ENCODE data around the gene STAP1. TPM values are rescaled to one million over a fixed set of nuclear protein-coding genes. Genes with fewer than 3 reads are reported as not detected.

The STAP1 gene
- polyA plus RNA-seq, 1 of the 3 experiments (the other 2 are of a cell fraction), result not detected

DNA sequence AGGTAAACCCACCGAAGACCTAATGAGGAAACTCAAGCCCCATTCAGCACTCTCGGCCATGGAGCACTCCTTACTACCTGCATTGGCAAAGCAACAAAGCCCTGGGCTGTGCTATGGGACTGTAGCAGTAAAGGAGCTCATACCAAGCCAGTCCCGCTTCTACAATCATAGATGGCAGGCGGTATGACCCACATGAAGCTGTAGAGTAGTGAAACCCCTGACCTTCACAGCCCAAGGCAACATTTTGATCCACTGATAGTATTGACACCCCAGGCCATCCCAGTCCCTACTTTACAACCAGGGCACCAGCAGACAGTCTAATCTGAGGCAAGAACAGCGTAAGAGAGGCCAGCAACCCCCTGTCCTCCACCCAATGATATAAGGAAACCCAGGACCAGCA is 38.4 kb upstream of the STAP1 start:
- Histone ChIP-seq H2AFZ (ENCODE audit: low read depth) (no peak overlapping the region), H3K27ac (ENCODE audit: low read depth in 2 of 2, low read length in 1 of 2) (no peak overlapping the region), H3K79me2 (ENCODE audit: insufficient read depth) (peaks cover 73% of the 10 kb centered on the region), H4K20me1 (ENCODE audit: insufficient read depth) (peaks cover 6% of the 10 kb centered on the region; the same call in 1 of the 2 replicates), H3K27me3 (ENCODE audit: insufficient read depth) (no peaks in the 10 kb centered on the region), H3K4me2 (no peak overlapping the region), H3K9me3 (no peaks in the 10 kb centered on the region; the same call in 1 of the 2 replicates), H3K9me2 (no peaks in the 10 kb centered on the region), H3F3A (replicated peaks; ENCODE audit: insufficient read depth) (no peaks in the 10 kb centered on the region), H3K4me3 (ENCODE audit: low read depth in 2 of 2, low read length in 1 of 2) (no peak overlapping the region), H3K9ac (no peak overlapping the region), H3K4me1 (ENCODE audit: control insufficient read depth in 1 of 2, insufficient read depth in 2 of 2, low read depth in 1 of 2, low read length in 1 of 2) (no peaks in the 10 kb centered on the region; a peak in 1 of 4 replicates), H3K36me3 (replicated peaks in 1 of 2; ENCODE audit: control insufficient read depth in 1 of 2, insufficient read depth in 2 of 2, low read length in 1 of 2) (peaks cover 20 to 52% of the 10 kb centered on the region in 2 experiments)
- CTCF ChIA-PET, result interaction anchor here (1.1 kb wide), 1 partner anchor 10 kb away, joined by 3 read pairs; no protein-coding TSS in a partner anchor
- no peak for DNase-seq
- 97% methylated on average over 3 of the region's 5 CpGs for WGBS (ENCODE audit: low lambda C conversion rate)
- POLR2A ChIA-PET, result no interaction called here
- TF ChIP-seq CHD2 (IDR thresholded peaks at IDR 0.05; ENCODE audit: low read length, partially characterized antibody) (no peak), GABPA (IDR thresholded peaks at IDR 0.05; ENCODE audit: low read depth) (no peak), SIN3A (IDR thresholded peaks at IDR 0.05; ENCODE audit: borderline replicate concordance, low read depth, low read length) (no peak), ELF1 (IDR thresholded peaks at IDR 0.05) (no peak), NFIC (IDR thresholded peaks at IDR 0.05; ENCODE audit: borderline replicate concordance) (no peak), TAF1 (IDR thresholded peaks at IDR 0.05; ENCODE audit: borderline replicate concordance, low read depth, low read length) (no peak), NRF1 (IDR thresholded peaks at IDR 0.05; ENCODE audit: low read depth, low read length) (no peak), RCOR1 (IDR thresholded peaks at IDR 0.05; ENCODE audit: low read length) (no peak), MXI1 (IDR thresholded peaks at IDR 0.05; ENCODE audit: low read depth, low read length) (no peak), GATA2 (CRISPR knock-in tag; IDR thresholded peaks at IDR 0.05) (no peak), SMC3 (IDR thresholded peaks at IDR 0.05; ENCODE audit: low read depth, low read length) (no peak), YY1 (IDR thresholded peaks at IDR 0.05; ENCODE audit: low read depth) (no peak), MEF2A (IDR thresholded peaks at IDR 0.05; ENCODE audit: borderline replicate concordance, low read depth) (no peak)
- TF ChIP-seq, protein P1, sequence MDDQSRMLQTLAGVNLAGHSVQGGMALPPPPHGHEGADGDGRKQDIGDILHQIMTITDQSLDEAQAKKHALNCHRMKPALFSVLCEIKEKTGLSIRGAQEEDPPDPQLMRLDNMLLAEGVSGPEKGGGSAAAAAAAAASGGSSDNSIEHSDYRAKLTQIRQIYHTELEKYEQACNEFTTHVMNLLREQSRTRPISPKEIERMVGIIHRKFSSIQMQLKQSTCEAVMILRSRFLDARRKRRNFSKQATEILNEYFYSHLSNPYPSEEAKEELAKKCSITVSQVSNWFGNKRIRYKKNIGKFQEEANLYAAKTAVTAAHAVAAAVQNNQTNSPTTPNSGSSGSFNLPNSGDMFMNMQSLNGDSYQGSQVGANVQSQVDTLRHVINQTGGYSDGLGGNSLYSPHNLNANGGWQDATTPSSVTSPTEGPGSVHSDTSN (IDR thresholded peaks at IDR 0.05), result no peak
- TF ChIP-seq, protein P2, sequence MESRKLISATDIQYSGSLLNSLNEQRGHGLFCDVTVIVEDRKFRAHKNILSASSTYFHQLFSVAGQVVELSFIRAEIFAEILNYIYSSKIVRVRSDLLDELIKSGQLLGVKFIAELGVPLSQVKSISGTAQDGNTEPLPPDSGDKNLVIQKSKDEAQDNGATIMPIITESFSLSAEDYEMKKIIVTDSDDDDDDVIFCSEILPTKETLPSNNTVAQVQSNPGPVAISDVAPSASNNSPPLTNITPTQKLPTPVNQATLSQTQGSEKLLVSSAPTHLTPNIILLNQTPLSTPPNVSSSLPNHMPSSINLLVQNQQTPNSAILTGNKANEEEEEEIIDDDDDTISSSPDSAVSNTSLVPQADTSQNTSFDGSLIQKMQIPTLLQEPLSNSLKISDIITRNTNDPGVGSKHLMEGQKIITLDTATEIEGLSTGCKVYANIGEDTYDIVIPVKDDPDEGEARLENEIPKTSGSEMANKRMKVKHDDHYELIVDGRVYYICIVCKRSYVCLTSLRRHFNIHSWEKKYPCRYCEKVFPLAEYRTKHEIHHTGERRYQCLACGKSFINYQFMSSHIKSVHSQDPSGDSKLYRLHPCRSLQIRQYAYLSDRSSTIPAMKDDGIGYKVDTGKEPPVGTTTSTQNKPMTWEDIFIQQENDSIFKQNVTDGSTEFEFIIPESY (IDR thresholded peaks at IDR 0.05; ENCODE audit: borderline replicate concordance, low read depth), result no peak
- TF ChIP-seq, protein P3, sequence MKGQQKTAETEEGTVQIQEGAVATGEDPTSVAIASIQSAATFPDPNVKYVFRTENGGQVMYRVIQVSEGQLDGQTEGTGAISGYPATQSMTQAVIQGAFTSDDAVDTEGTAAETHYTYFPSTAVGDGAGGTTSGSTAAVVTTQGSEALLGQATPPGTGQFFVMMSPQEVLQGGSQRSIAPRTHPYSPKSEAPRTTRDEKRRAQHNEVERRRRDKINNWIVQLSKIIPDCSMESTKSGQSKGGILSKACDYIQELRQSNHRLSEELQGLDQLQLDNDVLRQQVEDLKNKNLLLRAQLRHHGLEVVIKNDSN (IDR thresholded peaks at IDR 0.05; ENCODE audit: borderline replicate concordance, low read depth), result no peak
- TF ChIP-seq, protein P4, sequence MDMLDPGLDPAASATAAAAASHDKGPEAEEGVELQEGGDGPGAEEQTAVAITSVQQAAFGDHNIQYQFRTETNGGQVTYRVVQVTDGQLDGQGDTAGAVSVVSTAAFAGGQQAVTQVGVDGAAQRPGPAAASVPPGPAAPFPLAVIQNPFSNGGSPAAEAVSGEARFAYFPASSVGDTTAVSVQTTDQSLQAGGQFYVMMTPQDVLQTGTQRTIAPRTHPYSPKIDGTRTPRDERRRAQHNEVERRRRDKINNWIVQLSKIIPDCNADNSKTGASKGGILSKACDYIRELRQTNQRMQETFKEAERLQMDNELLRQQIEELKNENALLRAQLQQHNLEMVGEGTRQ (IDR thresholded peaks at IDR 0.05; ENCODE audit: borderline replicate concordance, low read depth, low read length), result no peak
- TF ChIP-seq, protein P5, sequence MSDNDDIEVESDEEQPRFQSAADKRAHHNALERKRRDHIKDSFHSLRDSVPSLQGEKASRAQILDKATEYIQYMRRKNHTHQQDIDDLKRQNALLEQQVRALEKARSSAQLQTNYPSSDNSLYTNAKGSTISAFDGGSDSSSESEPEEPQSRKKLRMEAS (IDR thresholded peaks at IDR 0.05; ENCODE audit: low read depth), result no peak

All from SK-N-SH (cell line).